NCI-H82 treated with DMSO at 0.1 percent for 48 hours (cell line): Measurements from ENCODE around the gene LRRC9.
"Not testable (repeated sequence)": the region's sequence is repeated elsewhere in the genome, so short reads cannot be mapped to it uniquely, and the experiment has no call there.

Experiments
- DNase-seq: peaks from one replicate; lab custom pipeline; 2025; ENCODE audit not compliant: unreplicated experiment; lab: John Stamatoyannopoulos, UW

LRRC9 gene

GRCh38 chr14:59919570-59920377 lies at the start of gene LRRC9:
Gene LRRC9, plus strand, starts transcription at chr14:59920144.
- peak; percentile 100 for DNase-seq

- DNase-seq: peak; percentile 99
These were observed 49.4 kb upstream of the LRRC9 start, which contains the start of gene RTN1 for GRCh38 chr14:59870277-59871165. Gene RTN1, minus strand, starts transcription at chr14:59870776. Its CDS starts 146 bp downstream, at chr14:59870630.

- no peak for DNase-seq
These were observed 48.8 kb upstream of the LRRC9 start for GRCh38 chr14:59871166-59871495.

GRCh38 chr14:59882957-59883356 lies 37.0 kb upstream of the LRRC9 start:
- peak; percentile 73 for DNase-seq

- DNase-seq: no peak
These were observed 29.3 kb upstream of the LRRC9 start for GRCh38 chr14:59890676-59891075.

DNA sequence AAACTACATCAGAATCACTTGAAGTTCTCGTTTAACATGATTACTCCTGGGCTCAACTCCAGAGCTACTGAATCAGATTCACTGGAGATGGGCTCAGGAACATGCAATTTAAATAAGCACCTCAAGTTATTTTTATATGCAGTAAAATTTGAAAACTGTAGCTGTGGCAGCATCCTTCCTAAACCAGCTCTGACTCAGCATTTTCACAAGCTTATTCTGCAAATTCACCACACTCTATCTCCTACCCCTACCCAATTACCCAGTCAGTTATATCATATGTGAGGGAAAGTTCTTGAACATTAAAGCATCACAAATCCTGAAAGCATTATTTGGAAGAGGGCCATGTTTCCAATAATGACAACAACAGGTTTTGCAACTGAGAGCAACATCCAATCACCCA lies 24.2 kb upstream of the LRRC9 start:
- no peak for DNase-seq

DNA sequence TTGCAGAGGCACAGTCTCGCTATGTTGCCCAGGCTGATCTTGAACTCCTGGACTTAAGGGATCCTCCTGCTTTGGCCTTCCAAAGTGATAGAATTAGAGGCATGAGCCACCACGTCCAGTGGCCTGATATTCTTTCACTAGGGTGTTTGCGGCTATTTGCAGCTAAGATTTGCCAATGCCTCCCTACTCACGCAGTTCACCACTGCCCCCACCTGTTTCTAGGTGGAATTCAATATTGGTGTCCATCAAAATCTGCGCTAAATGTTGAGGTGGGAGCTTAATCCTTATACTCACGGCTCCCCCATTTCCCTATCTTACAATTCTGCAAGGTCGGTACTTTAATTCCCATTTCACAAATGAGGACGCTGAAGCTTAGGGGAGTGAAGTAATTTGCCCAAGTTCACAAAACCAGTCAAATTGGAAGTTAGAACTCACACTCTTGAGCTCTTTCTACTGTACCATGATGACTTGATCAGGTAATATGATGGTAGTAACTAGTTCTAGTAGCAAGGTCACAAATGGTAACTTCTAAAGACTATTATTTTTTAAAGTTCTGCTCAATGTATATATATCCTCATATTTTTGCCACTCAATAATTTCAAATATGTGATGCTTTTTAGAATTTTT lies 22.1 kb upstream of the LRRC9 start:
- peak; percentile 97 for DNase-seq

DNA sequence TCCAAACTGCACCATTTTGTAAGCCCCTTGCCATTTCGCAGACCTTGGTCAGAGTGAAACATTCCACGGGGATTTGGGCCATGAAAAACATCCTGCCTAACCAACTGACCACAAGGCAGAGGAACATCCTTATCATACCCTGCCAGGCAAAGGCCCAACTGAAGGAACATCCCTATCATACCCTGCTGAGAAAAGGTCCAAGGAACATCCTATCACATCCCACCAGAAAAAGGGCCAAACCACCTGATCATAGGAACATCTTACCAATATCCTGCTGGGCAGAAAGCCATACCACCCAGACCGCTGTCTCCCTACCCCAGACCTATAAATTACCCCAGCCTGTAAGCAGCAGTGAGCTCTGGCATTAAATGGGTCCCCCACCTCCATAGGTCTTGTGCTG lies 19.4 kb upstream of the LRRC9 start:
- no peak for DNase-seq

- DNase-seq: no peak
These were observed 15.8 kb upstream of the LRRC9 start for GRCh38 chr14:59904184-59904583.

GRCh38 chr14:59905188-59905587 lies 14.8 kb upstream of the LRRC9 start:
- DNase-seq: no peak

GRCh38 chr14:59912443-59912842 lies 7.5 kb upstream of the LRRC9 start:
- no peak for DNase-seq

GRCh38 chr14:59913187-59913586 lies 6.8 kb upstream of the LRRC9 start:
- no peak for DNase-seq

DNA sequence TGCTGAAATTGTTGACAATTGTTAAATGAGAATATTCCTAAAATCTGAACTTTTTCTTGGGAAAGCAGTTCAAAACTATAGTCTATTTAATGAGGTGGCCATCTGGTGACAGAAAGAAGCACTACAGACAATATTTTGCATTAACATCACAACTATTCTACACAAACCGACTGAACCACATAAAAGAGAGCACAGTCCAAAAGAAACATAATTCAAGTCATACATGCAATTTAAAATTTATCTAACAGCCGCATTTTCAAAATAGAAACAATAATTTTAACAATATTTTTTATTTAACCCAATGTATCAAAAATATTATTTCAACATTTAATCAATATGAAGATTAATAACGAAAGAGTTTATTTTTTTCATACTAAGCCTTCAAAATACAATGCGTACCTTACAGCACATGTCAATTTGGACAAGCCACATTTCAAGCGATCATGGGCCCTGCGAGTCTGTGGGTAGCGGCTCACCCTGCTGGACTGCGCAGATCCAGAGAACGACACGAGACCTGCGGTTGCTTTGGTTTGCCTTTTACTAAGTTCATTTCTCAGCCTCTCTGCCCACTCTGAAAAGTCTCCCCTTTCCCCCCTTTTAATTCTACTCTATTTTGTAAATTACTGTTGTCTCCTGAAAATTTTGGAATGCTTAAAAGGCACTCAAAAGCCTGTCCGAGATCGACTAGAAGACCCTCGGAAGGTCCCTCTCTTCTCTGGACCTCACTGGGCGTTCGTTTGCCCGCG lies 947 bp upstream of the LRRC9 start:
- DNase-seq: peak; percentile 89

GRCh38 chr14:59920378-59920683 lies 387 bp downstream of the LRRC9 start:
- DNase-seq: no peak

DNA sequence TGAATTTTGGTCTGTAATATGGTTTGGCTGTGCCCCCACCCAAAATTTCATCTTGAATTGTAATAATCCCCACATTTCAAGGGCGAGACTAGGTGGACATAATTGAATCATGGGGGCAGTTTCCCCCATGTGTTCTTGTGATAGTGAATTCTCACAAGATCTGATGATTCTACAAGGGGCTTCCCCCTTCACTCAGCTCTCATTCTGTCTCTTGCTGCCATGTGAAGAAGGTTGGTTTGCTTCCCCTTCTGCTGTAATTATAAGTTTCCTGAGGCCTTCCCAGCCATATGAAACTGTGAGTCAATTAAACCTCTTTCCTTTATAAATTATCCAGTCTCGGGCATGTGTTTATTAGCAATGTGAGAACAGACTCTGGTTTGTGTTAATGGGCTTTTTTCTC lies 5.9 kb downstream of the LRRC9 start:
- DNase-seq: no peak

GRCh38 chr14:59926534-59926933 lies 6.6 kb downstream of the LRRC9 start:
- DNase-seq: no peak

DNA sequence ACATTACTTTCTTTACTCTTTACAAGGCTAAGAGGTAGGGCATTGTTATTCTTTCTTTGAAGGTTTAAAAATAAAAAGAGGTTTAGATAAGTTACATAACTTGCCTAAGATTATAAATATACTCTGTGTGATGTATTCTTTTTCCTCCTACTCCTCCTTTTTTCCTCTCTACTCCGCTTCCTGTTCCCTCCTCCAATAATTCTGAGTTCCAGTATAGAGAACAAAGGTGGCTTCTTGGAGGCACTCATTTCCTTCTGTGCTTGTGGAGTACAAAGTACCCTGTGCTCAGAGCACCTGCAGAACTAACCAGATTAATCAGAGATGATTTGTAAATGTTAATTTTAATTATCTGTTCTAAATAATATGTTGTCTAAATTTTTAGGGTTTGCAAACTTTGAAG lies 11.3 kb downstream of the LRRC9 start:
- DNase-seq: no peak

GRCh38 chr14:59936145-59936544 lies 16.2 kb downstream of the LRRC9 start:
- DNase-seq: no peak

- no peak for DNase-seq
These were observed 19.9 kb downstream of the LRRC9 start for GRCh38 chr14:59939828-59940227.

GRCh38 chr14:59942296-59942862 lies 22.4 kb downstream of the LRRC9 start:
- not testable (repeated sequence) for DNase-seq

DNA sequence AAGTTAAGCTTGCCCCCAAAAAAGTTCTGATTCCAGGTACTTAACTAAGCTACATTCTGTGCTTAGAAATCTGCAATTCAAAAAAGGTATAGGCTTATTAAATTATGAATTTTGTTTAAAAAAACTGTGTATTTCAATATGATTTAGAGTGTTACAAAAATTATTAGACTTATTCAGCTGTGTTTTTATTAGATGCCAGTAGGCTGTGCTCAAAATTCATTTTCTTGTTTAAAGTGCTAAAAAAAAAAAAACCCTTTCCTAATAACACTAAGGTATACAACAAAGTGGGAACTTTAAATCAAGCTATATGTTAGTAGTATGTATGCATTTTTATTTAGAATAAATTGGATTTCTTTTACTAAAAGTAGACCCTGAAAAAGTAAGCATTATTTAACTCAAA lies 25.0 kb downstream of the LRRC9 start:
- DNase-seq: no peak
